ENCODE data around the gene GNPTG. TPM values are rescaled to one million over a fixed set of nuclear protein-coding genes. Genes with fewer than 3 reads are reported as not detected.
A peak's percentile ranks its signal among the peaks of the same experiment; 100 is the strongest.

GNPTG gene
- total and polyA plus RNA-seq, 2 of the 13 experiments (the other 11 are each of a cell fraction or from before 2014, with no cell fraction given), result 22.7 to 71.1 TPM

DNA sequence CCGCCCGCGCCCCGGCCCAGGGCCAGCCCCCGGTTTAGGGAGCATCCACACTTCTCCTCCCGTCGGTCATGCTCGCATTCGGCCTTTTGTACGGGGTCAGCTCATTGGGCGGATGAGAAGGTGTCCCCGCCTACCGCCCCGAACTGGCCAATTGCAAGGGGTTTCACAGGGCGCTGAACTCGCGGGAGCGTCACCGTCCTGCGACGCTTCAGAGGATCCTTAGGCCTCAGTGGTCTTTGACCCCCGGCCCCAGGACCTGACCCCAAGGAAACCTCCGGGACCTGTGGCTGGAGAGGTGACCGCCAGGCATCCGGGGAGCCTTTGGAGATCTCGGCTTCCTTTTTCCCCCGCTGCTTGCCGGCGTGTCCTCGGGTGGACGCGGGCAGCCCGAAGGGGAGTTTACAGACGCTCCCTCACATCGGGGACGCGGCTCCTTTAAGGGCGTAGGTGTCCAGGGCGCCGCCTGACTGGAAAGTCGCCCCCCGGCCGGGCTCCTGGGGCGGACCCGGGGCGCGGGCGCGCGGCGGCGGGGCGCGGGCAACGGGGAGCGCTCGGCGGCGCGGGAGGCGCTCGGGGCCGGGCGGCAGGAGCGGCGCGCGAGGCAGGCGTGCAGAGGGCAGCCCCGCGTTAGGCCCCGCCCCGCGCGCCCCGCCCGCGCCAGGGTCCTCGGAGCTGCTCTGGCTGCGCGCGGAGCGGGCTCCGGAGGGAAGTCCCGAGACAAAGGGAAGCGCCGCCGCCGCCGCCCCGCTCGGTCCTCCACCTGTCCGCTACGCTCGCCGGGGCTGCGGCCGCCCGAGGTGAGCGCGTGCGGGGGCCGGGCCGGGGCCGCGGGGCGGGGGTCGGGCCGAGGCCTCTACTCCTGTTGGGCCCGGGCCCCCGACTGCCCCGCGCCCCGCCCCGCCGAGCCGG is 42.5 kb upstream of the GNPTG start, which contains the start of gene UBE2I (continued):
- TF ChIP-seq POLR2A (IDR thresholded peaks at IDR 0.05; ENCODE audit: insufficient read depth in 1 of 2, low read depth in 2 of 2, low read length in 2 of 2), result peak in 1 of 2 experiments; percentile 71; a peak in 3 of 4 replicates
- TF ChIP-seq HNF1A (IDR thresholded peaks at IDR 0.05; ENCODE audit: low read depth), result no peak
- TF ChIP-seq HNF1A (CRISPR knock-in tag; IDR thresholded peaks at IDR 0.05; ENCODE audit: borderline replicate concordance), result 0 out of 2 replicates have a peak, but pooled peaks have one; percentile 35
- TF ChIP-seq SNAI1 (CRISPR knock-in tag; IDR thresholded peaks at IDR 0.05; ENCODE audit: borderline replicate concordance), result peak; percentile 76; the same call in 1 of the 2 replicates
- TF ChIP-seq HDAC2 (CRISPR knock-in tag; IDR thresholded peaks at IDR 0.05), result no peak
- TF ChIP-seq FOSL1 (CRISPR knock-in tag; IDR thresholded peaks at IDR 0.05; ENCODE audit: borderline replicate concordance), result no peak
- no peak for TF ChIP-seq SRSF9 (IDR thresholded peaks at IDR 0.05; ENCODE audit: borderline replicate concordance, insufficient read depth, low read depth, low read length, poor library complexity, severe bottlenecking)
- TF ChIP-seq, protein P1, sequence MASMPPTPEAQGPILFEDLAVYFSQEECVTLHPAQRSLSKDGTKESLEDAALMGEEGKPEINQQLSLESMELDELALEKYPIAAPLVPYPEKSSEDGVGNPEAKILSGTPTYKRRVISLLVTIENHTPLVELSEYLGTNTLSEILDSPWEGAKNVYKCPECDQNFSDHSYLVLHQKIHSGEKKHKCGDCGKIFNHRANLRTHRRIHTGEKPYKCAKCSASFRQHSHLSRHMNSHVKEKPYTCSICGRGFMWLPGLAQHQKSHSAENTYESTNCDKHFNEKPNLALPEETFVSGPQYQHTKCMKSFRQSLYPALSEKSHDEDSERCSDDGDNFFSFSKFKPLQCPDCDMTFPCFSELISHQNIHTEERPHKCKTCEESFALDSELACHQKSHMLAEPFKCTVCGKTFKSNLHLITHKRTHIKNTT (CRISPR knock-in tag; IDR thresholded peaks at IDR 0.05), result no peak
- 0 out of 2 replicates have a peak, but pooled peaks have one; percentile 49 for TF ChIP-seq GPN1 (CRISPR knock-in tag; IDR thresholded peaks at IDR 0.05; ENCODE audit: borderline replicate concordance)
- TF ChIP-seq, protein P2, sequence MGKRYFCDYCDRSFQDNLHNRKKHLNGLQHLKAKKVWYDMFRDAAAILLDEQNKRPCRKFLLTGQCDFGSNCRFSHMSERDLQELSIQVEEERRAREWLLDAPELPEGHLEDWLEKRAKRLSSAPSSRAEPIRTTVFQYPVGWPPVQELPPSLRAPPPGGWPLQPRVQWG (CRISPR knock-in tag; IDR thresholded peaks at IDR 0.05; ENCODE audit: borderline replicate concordance, low read depth), result no peak
- TF ChIP-seq ZNF138 (CRISPR knock-in tag; IDR thresholded peaks at IDR 0.05; ENCODE audit: low read depth), result peak; percentile 42; the same call in 1 of the 2 replicates
- TF ChIP-seq, protein P3, sequence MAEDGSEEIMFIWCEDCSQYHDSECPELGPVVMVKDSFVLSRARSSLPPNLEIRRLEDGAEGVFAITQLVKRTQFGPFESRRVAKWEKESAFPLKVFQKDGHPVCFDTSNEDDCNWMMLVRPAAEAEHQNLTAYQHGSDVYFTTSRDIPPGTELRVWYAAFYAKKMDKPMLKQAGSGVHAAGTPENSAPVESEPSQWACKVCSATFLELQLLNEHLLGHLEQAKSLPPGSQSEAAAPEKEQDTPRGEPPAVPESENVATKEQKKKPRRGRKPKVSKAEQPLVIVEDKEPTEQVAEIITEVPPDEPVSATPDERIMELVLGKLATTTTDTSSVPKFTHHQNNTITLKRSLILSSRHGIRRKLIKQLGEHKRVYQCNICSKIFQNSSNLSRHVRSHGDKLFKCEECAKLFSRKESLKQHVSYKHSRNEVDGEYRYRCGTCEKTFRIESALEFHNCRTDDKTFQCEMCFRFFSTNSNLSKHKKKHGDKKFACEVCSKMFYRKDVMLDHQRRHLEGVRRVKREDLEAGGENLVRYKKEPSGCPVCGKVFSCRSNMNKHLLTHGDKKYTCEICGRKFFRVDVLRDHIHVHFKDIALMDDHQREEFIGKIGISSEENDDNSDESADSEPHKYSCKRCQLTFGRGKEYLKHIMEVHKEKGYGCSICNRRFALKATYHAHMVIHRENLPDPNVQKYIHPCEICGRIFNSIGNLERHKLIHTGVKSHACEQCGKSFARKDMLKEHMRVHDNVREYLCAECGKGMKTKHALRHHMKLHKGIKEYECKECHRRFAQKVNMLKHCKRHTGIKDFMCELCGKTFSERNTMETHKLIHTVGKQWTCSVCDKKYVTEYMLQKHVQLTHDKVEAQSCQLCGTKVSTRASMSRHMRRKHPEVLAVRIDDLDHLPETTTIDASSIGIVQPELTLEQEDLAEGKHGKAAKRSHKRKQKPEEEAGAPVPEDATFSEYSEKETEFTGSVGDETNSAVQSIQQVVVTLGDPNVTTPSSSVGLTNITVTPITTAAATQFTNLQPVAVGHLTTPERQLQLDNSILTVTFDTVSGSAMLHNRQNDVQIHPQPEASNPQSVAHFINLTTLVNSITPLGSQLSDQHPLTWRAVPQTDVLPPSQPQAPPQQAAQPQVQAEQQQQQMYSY (CRISPR knock-in tag; IDR thresholded peaks at IDR 0.05), result no peak; the same call in 1 of the 2 replicates
- TF ChIP-seq XRCC5 (optimal IDR thresholded peaks at IDR 0.05; ENCODE audit: low read length), result peak; percentile 70
- TF ChIP-seq NKX3-1 (CRISPR knock-in tag; IDR thresholded peaks at IDR 0.05), result peak; percentile 41; the same call in 1 of the 2 replicates
- no peak for TF ChIP-seq PAX8 (CRISPR knock-in tag; IDR thresholded peaks at IDR 0.05; ENCODE audit: borderline replicate concordance)
- TF ChIP-seq ZNF207 (IDR thresholded peaks at IDR 0.05; ENCODE audit: borderline replicate concordance), result no peak
- TF ChIP-seq, protein P4, sequence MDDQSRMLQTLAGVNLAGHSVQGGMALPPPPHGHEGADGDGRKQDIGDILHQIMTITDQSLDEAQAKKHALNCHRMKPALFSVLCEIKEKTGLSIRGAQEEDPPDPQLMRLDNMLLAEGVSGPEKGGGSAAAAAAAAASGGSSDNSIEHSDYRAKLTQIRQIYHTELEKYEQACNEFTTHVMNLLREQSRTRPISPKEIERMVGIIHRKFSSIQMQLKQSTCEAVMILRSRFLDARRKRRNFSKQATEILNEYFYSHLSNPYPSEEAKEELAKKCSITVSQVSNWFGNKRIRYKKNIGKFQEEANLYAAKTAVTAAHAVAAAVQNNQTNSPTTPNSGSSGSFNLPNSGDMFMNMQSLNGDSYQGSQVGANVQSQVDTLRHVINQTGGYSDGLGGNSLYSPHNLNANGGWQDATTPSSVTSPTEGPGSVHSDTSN (CRISPR knock-in tag; IDR thresholded peaks at IDR 0.05; ENCODE audit: borderline replicate concordance), result no peak
